ENCODE measurements around the gene PAFAH1B1. TPM values are rescaled to one million over a fixed set of nuclear protein-coding genes. Genes with fewer than 3 reads are reported as not detected.

PAFAH1B1 gene
- total and polyA plus RNA-seq, 10 of the 15 experiments (the other 5 are each of a cell fraction or from before 2014, with no cell fraction given) = 28.9 to 107 (median 49.1) TPM

DNA sequence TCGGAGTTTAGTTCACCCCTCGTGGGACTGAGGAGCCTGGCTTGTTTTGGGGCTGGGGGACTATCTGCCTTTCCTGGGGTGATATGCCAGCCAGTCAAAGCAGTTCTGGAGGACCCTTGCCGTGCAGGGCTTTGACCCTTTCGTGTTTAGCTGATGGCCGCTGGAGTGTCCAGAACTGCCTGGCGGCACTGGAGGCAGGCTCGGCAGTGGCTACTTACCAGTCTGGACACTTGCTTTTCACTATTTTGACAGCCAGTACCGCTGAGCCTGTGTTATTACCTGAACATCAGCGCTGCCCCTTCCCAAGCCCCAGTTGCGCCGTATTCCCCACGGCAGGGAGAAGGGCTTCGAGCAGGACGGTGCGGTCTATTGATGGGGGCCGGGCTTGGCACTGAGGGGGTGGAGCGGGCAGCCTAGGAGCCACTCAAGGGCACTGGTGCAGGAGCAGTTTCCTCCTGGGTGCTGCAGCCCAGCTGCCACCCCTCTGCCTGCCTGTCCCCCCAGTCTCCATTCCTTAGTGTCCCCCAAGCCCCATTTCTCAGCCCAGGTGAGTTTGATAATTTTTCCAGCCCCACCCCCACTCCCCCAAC lies 137.4 kb downstream of the PAFAH1B1 start (continued):
- TF ChIP-seq SRF (IDR thresholded peaks at IDR 0.05; ENCODE audit: low read depth in 2 of 2, low read length in 2 of 2) (no peak), HCFC1 (IDR thresholded peaks at IDR 0.05; ENCODE audit: low read length) (no peak), POU2F2 (IDR thresholded peaks at IDR 0.05; ENCODE audit: borderline replicate concordance, low read depth, low read length) (no peak)

DNA sequence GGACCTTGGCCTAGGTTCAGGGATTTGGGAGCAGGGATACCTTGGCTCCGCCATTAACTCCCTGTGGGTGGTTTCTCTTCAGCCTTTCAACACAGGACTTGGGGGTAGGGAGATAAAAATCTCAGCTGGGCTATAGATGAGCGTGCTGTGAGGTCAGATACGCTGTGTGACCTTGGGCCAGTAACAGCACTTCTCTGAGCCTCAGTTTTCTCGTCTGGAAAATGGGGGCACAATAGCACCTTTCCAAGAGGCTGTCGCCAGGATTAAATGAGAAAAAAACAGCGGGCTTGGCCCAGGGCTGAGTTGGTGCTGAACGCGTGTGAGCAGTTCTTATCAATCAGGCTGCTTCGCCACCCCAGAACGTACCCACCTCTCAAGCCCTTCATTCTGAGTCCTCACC lies 138.4 kb downstream of the PAFAH1B1 start:
- no peak overlapping the region for H2AFZ ChIP-seq (ENCODE audit: control insufficient read depth, low read depth, low read length)
- H3K9me3 ChIP-seq (replicated peaks; ENCODE audit: control insufficient read depth, insufficient read depth, low read length) = no peaks in the 10 kb centered on the region
- H3K4me1 ChIP-seq (ENCODE audit: control insufficient read depth, insufficient read depth, low read length) = no peaks in the 10 kb centered on the region
- CTCF ChIA-PET = no interaction called here
- WGBS (ENCODE audit: insufficient coverage, insufficient replicate concordance, low lambda C conversion rate, missing lambda C conversion rate) = 46% methylated on average over 9 of the region's 10 CpGs
- H3K4me3 ChIP-seq = no peak overlapping the region
- RAD21 ChIA-PET (ENCODE audit: unreplicated experiment) = no interaction called here
- ATAC-seq (no peak), FAIRE-seq (no peak), DNase-seq (ENCODE audit: low read depth, low spot score) (no peak)
- BruUV-seq (replicated peaks) = no TSS peak
- in situ Hi-C loops (cut with MboI) (no loop called here), intact Hi-C loops (cut with micrococcal nuclease; ENCODE audit: unreplicated experiment) (no loop called here)
- no peak overlapping the region for H3K4me2 ChIP-seq (ENCODE audit: control insufficient read depth, insufficient read depth)
- TF ChIP-seq BRCA1 (IDR thresholded peaks at IDR 0.05; ENCODE audit: low read depth, low read length) (no peak), SPI1 (IDR thresholded peaks at IDR 0.05; ENCODE audit: borderline replicate concordance, insufficient read depth, low read depth, low read length) (no peak), STAT3 (IDR thresholded peaks at IDR 0.05; ENCODE audit: low read depth, low read length) (no peak), HDAC2 (IDR thresholded peaks at IDR 0.05) (no peak), POLR2AphosphoS5 (IDR thresholded peaks at IDR 0.05; ENCODE audit: low read length) (no peak)
- TF ChIP-seq, protein P1, sequence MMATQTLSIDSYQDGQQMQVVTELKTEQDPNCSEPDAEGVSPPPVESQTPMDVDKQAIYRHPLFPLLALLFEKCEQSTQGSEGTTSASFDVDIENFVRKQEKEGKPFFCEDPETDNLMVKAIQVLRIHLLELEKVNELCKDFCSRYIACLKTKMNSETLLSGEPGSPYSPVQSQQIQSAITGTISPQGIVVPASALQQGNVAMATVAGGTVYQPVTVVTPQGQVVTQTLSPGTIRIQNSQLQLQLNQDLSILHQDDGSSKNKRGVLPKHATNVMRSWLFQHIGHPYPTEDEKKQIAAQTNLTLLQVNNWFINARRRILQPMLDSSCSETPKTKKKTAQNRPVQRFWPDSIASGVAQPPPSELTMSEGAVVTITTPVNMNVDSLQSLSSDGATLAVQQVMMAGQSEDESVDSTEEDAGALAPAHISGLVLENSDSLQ (IDR thresholded peaks at IDR 0.05) = no peak
- TF ChIP-seq, protein P2, sequence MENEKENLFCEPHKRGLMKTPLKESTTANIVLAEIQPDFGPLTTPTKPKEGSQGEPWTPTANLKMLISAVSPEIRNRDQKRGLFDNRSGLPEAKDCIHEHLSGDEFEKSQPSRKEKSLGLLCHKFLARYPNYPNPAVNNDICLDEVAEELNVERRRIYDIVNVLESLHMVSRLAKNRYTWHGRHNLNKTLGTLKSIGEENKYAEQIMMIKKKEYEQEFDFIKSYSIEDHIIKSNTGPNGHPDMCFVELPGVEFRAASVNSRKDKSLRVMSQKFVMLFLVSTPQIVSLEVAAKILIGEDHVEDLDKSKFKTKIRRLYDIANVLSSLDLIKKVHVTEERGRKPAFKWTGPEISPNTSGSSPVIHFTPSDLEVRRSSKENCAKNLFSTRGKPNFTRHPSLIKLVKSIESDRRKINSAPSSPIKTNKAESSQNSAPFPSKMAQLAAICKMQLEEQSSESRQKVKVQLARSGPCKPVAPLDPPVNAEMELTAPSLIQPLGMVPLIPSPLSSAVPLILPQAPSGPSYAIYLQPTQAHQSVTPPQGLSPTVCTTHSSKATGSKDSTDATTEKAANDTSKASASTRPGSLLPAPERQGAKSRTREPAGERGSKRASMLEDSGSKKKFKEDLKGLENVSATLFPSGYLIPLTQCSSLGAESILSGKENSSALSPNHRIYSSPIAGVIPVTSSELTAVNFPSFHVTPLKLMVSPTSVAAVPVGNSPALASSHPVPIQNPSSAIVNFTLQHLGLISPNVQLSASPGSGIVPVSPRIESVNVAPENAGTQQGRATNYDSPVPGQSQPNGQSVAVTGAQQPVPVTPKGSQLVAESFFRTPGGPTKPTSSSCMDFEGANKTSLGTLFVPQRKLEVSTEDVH (IDR thresholded peaks at IDR 0.05; ENCODE audit: low read depth, partially characterized antibody) = no peak
- SMC1A ChIA-PET (ENCODE audit: uncharacterized antibody, unreplicated experiment) = no interaction called here
- no peaks in the 10 kb centered on the region for H4K20me1 ChIP-seq (ENCODE audit: control insufficient read depth, insufficient read depth)
- H3K27ac ChIP-seq (ENCODE audit: control insufficient read depth, insufficient read depth) = no peak overlapping the region
- POLR2A ChIA-PET = no interaction called here
- H3K79me2 ChIP-seq (ENCODE audit: control insufficient read depth, insufficient read depth, low read length) = no peaks in the 10 kb centered on the region
- no peaks in the 10 kb centered on the region for H3K36me3 ChIP-seq (ENCODE audit: control insufficient read depth in 2 of 2, insufficient read depth in 2 of 2, low read length in 1 of 2)
- no peak overlapping the region for H3K9ac ChIP-seq (ENCODE audit: control insufficient read depth, insufficient read depth, low read length)
- H3K27me3 ChIP-seq (replicated peaks in 1 of 2; ENCODE audit: control insufficient read depth in 2 of 2, insufficient read depth in 2 of 2, low read length in 1 of 2) = no peaks in the 10 kb centered on the region
